CD14-positive monocyte (primary cell): ENCODE results near the gene NAA60. TPM values are rescaled to one million over a fixed set of nuclear protein-coding genes. Genes with fewer than 3 reads are reported as not detected.

Source experiments
- DNase-seq, 3 donors: peaks; one replicate each; pipeline ENCODE4 v3.0.0-alpha.2; 2011 to 2022
- H2AFZ ChIP-seq: 2 replicates; pipeline ENCODE4 v1.6.0; 2012; ENCODE audit warnings: mild to moderate bottlenecking, low read depth, low read length, inconsistent platforms; ENCODE audit not compliant: insufficient read depth, poor library complexity, severe bottlenecking
- H3K27ac ChIP-seq, 2 donors: 1 replicate in 1 of 2; 2 replicates in 1 of 2; pipeline ENCODE4 v1.5.1; 2012 to 2013; ENCODE audit warnings: low read length in 2 of 2, control low read depth in 1 of 2, inconsistent platforms in 1 of 2, low read depth in 1 of 2, mild to moderate bottlenecking in 1 of 2
- H3K27me3 ChIP-seq, 2 donors: one replicate each; pipeline versions ENCODE4 v1.6.0 to v1.6.1; 2011 to 2013; ENCODE audit warnings: low read length in 2 of 2; ENCODE audit not compliant: control insufficient read depth in 2 of 2, insufficient read depth in 2 of 2
- H3K36me3 ChIP-seq, 2 donors: replicated peaks in 1 of 2; 1 replicate in 1 of 2; 2 replicates in 1 of 2; pipeline versions ENCODE4 v1.5.1 to v1.6.1; 2012 to 2013; ENCODE audit warnings: low read length in 2 of 2, control low read depth in 1 of 2, inconsistent platforms in 1 of 2, mild to moderate bottlenecking in 1 of 2; ENCODE audit not compliant: insufficient read depth in 2 of 2, control insufficient read depth in 1 of 2
- H3K4me1 ChIP-seq, 2 donors: 1 replicate in 1 of 2; 2 replicates in 1 of 2; pipeline versions ENCODE4 v1.5.1 to v1.6.1; 2012 to 2013; ENCODE audit warnings: low read length in 2 of 2, control low read depth in 1 of 2, inconsistent platforms in 1 of 2, mild to moderate bottlenecking in 1 of 2, moderate library complexity in 1 of 2; ENCODE audit not compliant: insufficient read depth in 2 of 2, control insufficient read depth in 1 of 2
- H3K4me2 ChIP-seq: replicated peaks from 2 replicates; pipeline ENCODE3; 2012; ENCODE audit warnings: low read length, moderate library complexity, mild to moderate bottlenecking; ENCODE audit not compliant: poor library complexity, severe bottlenecking; ENCODE audit errors: extremely low read depth
- H3K4me3 ChIP-seq, 3 experiments: fragments of 200-600 bp in 1 of 3; sonication (generic) in 1 of 3; replicated peaks in 1 of 3; 1 replicate in 2 of 3; 2 replicates in 1 of 3; pipeline ENCODE4 v1.5.1; 2011 to 2013; ENCODE audit warnings: low read length in 3 of 3, mild to moderate bottlenecking in 3 of 3, control low read depth in 2 of 3, low read depth in 2 of 3, inconsistent platforms in 1 of 3, moderate library complexity in 1 of 3
- H3K79me2 ChIP-seq: 2 replicates; pipeline ENCODE4 v1.6.0; 2012; ENCODE audit warnings: mild to moderate bottlenecking, control low read depth, inconsistent platforms, low read length, moderate library complexity; ENCODE audit not compliant: insufficient read depth
- H3K9ac ChIP-seq: 2 replicates; pipeline ENCODE4 v1.6.0; 2017; ENCODE audit warnings: low read length, mild to moderate bottlenecking; ENCODE audit not compliant: insufficient read depth, poor library complexity, severe bottlenecking
- H3K9me3 ChIP-seq, 2 donors: replicated peaks in 1 of 2; 1 replicate in 1 of 2; 2 replicates in 1 of 2; pipeline versions ENCODE4 v1.5.1 to v1.6.1; 2012 to 2013; ENCODE audit warnings: low read length in 2 of 2, control low read depth in 1 of 2; ENCODE audit not compliant: control insufficient read depth in 1 of 2, insufficient read depth in 1 of 2
- H4K20me1 ChIP-seq: 2 replicates; pipeline ENCODE4 v1.6.0; 2012; ENCODE audit warnings: mild to moderate bottlenecking, low read length, control low read depth, moderate library complexity; ENCODE audit not compliant: insufficient read depth
- H3K27ac Mint-ChIP-seq, 7 donors: one replicate each; pipeline ENCODE4 v1.8.0; 2020; ENCODE audit warnings: mild to moderate bottlenecking in 7 of 7, mixed read lengths in 7 of 7, moderate library complexity in 6 of 7, inconsistent platforms in 2 of 7
- H3K27me3 Mint-ChIP-seq, 3 donors: one replicate each; pipeline ENCODE4 v1.8.0; 2021 to 2022; ENCODE audit warnings: low read depth in 3 of 3, mild to moderate bottlenecking in 3 of 3, mixed read lengths in 3 of 3, moderate library complexity in 3 of 3, inconsistent platforms in 1 of 3
- H3K36me3 Mint-ChIP-seq, 2 donors: one replicate each; pipeline ENCODE4 v1.8.0; 2020; ENCODE audit warnings: mixed read lengths in 2 of 2, inconsistent platforms in 1 of 2, mild to moderate bottlenecking in 1 of 2
- H3K4me1 Mint-ChIP-seq: one replicate; pipeline ENCODE4 v1.8.0; 2020; ENCODE audit warnings: mild to moderate bottlenecking, mixed read lengths
- H3K4me3 Mint-ChIP-seq, 2 donors: one replicate each; pipeline ENCODE4 v1.8.0; 2020; ENCODE audit warnings: mild to moderate bottlenecking in 2 of 2, mixed read lengths in 2 of 2, moderate library complexity in 1 of 2
- H3K9me3 Mint-ChIP-seq, 7 donors: one replicate each; pipeline ENCODE4 v1.8.0; 2020 to 2022; ENCODE audit warnings: mixed read lengths in 7 of 7, mild to moderate bottlenecking in 6 of 7, moderate library complexity in 6 of 7, inconsistent platforms in 2 of 7
- CTCF ChIP-seq: fragments of 200-600 bp; IDR thresholded peaks from one replicate; pipeline ENCODE4 v1.8.0; 2022; ENCODE audit warnings: antibody characterized with exemption, mild to moderate bottlenecking
- WGBS: methylation state at CpG from one replicate; pipeline ENCODE4 v1.1.5; 2013; ENCODE audit warnings: missing lambda C conversion rate; ENCODE audit not compliant: insufficient coverage; 5-methylcytosine and 5-hydroxymethylcytosine counted together
- intact Hi-C, 2 donors: fragments of 100-400 bp; cut with micrococcal nuclease; formaldehyde crosslinking; loops; one replicate each; pipeline versions ENCODE4 v1.15.0 to v1.15.1; 2023
- polyA plus RNA-seq, 3 donors: library from polyadenylated mRNA; depleted of rRNA in 1 of 3; unstranded in 2 of 3; stranded (reverse) in 1 of 3; fragments of 300-500 nt in 2 of 3; fragments of >200 nt in 1 of 3; fragmentation: Illumina TruSeq in 2 of 3; gene quantifications; 1 replicate in 2 of 3; 2 replicates in 1 of 3; pipeline ENCODE4 v1.2.3, GENCODE V29; 2012 to 2021

The NAA60 gene
- polyA plus RNA-seq, 3 donors = 19.5 to 48.8 (median 29.7) TPM

GRCh38 chr16:3482659-3483241, 39.3 kb downstream of the NAA60 start:
- Histone ChIP-seq H3K4me3 (no peak overlapping the region), H3K79me2 (peaks cover 7% of the 10 kb centered on the region), H3K9me3 (no peaks in the 10 kb centered on the region), H2AFZ (no peak overlapping the region), H3K36me3 (peaks cover 85 to 96% of the 10 kb centered on the region in 2 donors), H3K9ac (no peak overlapping the region), H4K20me1 (peaks cover 54% of the 10 kb centered on the region), H3K27ac (no peak overlapping the region), H3K4me1 (no peaks in the 10 kb centered on the region), H3K4me2 (no peak overlapping the region), H3K27me3 (no peaks in the 10 kb centered on the region)
- DNase-seq = no peak
- no peak for TF ChIP-seq CTCF
- Mint-ChIP-seq H3K4me1 (no peaks in the 10 kb centered on the region), H3K27ac (peak overlapping the region in 2 of 7 donors; percentile 32 to 40), H3K27me3 (peaks cover 0 to 2% (median 0%) of the 10 kb centered on the region in 3 donors), H3K36me3 (peaks cover 76 to 94% of the 10 kb centered on the region in 2 donors), H3K4me3 (no peak overlapping the region), H3K9me3 (no peaks in the 10 kb centered on the region)
- intact Hi-C loops = no loop called here
- 96% methylated on average over 15 of the region's 18 CpGs for WGBS

- H3K27me3 Mint-ChIP-seq = peaks cover 0 to 2% (median 0%) of the 10 kb centered on the region in 3 donors
Observed at GRCh38 chr16:3484318-3485096, 41.0 kb downstream of the NAA60 start.

More at GRCh38 chr16:3484318-3485096, 41.0 kb downstream of the NAA60 start:
- Histone ChIP-seq H3K4me3 (no peak overlapping the region), H3K9me3 (no peaks in the 10 kb centered on the region), H3K9ac (no peak overlapping the region), H4K20me1 (peaks cover 37% of the 10 kb centered on the region), H3K27ac (no peak overlapping the region), H3K36me3 (peaks cover 77 to 84% of the 10 kb centered on the region in 2 donors), H2AFZ (no peak overlapping the region), H3K27me3 (no peaks in the 10 kb centered on the region), H3K4me2 (no peak overlapping the region), H3K4me1 (no peaks in the 10 kb centered on the region), H3K79me2 (no peaks in the 10 kb centered on the region)
- H3K4me3 Mint-ChIP-seq = no peak overlapping the region
- no peak overlapping the region for H3K27ac Mint-ChIP-seq
- no peak for DNase-seq
- H3K36me3 Mint-ChIP-seq = peaks cover 65 to 80% of the 10 kb centered on the region in 2 donors
- intact Hi-C loops = no loop called here
- 94% methylated on average over 30 of the region's 30 CpGs for WGBS
- no peak for TF ChIP-seq CTCF
- H3K4me1 Mint-ChIP-seq = no peaks in the 10 kb centered on the region
- no peaks in the 10 kb centered on the region for H3K9me3 Mint-ChIP-seq
